ENCODE data around the gene EHD3.

The EHD3 gene

DNA sequence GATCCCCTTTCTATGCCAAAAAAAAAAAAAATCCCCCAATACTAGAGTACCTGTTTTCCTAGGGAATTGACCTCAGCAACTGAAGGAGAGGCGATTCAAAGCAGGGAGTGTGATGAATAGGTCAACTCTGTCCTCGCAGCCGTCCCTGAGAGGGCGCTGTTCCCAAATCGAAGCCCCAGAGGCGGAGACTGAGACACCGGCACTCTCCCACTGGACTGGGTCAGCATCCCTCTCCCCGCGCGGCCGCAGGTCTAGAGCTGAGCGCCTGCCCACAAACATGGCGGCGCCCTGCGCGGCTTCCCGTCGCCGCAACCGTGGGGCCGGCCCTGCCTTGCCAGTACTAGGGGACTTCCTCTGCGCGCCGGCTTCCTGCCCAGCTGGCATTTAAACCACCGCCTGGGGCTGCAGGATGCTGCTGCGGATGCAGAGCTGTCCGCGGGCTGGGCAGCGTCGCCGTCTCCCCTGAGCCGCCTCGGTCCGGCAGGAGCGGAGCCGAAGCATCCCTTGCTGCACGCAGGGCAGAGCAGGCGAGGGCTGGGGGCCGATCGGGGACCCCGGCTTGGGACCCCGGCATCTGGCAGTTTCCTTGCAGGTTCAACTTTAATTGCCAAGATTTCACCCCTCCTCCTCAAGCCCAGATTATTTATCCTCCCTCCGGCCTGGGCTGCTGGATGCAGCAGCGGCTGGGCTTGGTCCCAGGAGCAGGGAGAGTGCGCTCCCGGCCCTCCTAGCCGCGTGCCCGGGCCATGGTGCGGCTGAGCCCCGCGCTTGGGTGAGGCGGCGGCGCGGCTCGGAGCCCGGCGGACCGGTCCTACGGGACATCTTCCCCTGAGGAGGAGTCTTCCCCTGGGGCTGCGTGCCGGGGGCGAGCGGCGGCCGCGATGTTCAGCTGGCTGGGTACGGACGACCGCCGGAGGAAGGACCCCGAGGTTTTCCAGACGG lies at the start of gene EHD3:
Gene EHD3, plus strand, starts transcription at position 412 of the 942 bp plus-strand sequence. Its CDS starts 470 bp downstream, at position 882.
- peak; percentile 81 for DNase-seq

GRCh38 chr2:31187166-31187565 lies 46.8 kb upstream of the EHD3 start:
- no peak for DNase-seq

- DNase-seq, result no peak
Observed at GRCh38 chr2:31188131-31188530, 45.8 kb upstream of the EHD3 start.

- DNase-seq, result no peak
Observed at GRCh38 chr2:31189141-31189540, 44.8 kb upstream of the EHD3 start.

GRCh38 chr2:31190188-31190587 lies 43.8 kb upstream of the EHD3 start:
- DNase-seq, result no peak

DNA sequence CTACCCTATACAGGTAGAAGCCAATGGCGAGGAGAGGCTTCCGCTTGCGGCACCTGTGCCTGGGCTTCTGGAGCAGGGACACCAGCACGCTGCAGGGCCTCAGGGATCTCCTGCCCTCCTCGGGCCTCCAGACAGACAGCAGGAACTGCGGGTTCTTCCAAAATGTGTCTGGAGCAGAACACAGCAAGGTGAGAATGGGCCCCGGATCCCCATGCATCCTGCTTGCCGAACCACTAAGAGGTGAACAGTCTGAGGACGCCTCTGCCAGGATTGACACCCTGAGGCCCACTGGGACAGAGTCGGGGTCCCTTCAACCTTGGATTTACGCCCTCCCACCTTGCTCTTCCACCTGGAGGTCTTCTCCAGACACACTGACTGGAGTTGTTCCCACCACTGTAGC lies 42.0 kb upstream of the EHD3 start:
- no peak for DNase-seq

GRCh38 chr2:31192396-31192795 lies 41.6 kb upstream of the EHD3 start:
- DNase-seq, result no peak

GRCh38 chr2:31192851-31193392 lies 41.0 kb upstream of the EHD3 start:
- no peak for DNase-seq

DNA sequence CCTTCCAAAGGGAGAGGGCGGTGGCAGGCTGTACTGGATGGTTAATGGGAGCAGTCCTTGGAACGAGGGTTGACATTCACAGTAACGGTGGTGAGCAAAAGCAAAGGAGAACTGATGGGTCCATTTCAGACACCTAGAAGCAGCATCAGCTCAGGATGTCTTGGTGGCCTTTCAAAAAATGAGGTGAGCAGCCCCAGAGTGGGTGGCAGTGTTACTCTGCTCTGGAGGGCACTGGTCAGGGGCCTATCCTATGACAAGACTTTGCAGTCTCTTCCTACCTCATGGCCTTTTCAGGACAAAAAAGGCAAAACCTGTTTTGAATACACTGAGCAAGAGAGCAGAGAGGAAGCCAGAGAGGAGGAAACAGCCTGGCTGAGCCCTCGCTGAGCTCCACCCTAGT lies 40.1 kb upstream of the EHD3 start:
- DNase-seq, result no peak

GRCh38 chr2:31196622-31197021 lies 37.3 kb upstream of the EHD3 start:
- no peak for DNase-seq

DNA sequence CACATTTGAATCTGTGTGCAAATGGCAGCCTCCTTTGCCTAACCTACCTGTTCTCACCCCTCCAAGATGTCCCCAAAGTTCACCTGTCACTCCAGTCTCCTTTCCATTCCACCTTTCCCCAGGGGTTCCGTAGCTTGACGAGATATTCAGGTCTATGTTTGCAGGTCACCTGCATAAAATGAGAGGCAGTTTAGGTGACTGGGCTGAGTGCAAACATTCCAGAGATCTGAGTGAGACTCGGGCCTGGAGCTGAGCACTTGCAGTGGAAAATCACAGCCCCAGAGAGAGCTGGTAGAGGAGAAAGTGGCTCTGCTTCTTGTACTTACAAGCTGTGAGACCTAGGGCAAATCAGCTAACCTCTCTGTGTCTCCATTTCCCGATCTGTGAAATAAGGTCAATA lies 36.8 kb upstream of the EHD3 start:
- DNase-seq, result no peak

GRCh38 chr2:31197669-31198068 lies 36.3 kb upstream of the EHD3 start:
- DNase-seq, result no peak

DNA sequence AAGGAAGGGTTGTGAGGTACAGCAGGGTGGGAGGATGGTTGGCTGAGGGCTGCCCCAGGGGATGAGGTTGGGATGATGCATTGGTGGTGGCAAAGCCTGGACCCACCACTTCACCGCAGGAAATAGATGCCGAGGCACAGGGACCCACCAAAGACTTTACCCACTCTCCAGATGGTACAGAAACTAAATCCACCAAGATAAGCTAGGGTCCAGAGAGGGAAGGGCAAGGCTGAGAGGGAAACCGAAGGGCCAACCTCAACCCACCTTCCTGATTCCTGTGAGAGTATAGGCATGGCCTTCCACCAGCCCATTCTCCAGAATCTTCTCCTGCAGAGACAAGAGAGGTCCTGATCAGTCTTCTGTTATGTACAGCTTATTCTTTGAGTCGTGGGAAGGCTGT lies 34.7 kb upstream of the EHD3 start:
- DNase-seq, result no peak

GRCh38 chr2:31200972-31201371 lies 33.0 kb upstream of the EHD3 start:
- DNase-seq, result no peak

DNA sequence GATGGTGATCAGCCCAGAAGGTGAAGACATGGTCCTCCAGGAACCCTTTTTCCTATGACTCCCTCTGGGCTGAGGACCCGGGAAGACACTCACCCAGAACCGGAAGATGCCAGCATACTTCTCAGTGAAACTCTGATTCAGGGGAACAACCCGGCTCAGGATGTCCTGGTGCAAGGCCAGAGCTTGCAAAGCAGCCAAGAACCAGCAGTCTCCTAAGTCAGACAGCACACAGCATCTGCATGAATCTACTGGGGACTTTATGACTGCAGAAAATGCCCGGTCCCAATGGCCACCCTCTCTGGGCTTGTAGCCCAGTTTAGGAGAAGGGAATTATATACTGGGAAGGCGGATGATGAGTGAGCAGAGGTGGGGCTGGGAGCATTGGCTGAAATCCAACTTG lies 31.9 kb upstream of the EHD3 start:
- no peak for DNase-seq

DNA sequence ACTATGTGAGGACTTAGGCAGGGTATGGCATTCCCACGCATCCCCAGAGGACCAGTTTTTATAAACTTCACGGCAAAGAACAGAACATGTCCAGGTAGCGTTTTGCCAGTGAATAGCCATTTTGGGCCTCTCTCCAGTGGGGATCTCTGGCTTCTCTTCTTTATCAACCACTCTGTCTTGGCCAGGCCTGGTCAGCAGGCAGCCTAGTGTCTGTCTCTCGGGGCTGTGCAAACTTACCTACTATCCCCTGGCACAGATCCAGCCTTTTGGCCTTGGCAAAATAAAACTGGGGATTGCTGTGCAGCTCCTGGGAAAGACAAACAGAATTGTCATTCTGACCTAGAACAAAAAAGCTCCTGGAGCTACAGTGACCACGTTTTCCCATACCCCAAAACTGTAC lies 31.1 kb upstream of the EHD3 start:
- DNase-seq, result no peak

GRCh38 chr2:31203916-31204315 lies 30.0 kb upstream of the EHD3 start:
- no peak for DNase-seq

DNA sequence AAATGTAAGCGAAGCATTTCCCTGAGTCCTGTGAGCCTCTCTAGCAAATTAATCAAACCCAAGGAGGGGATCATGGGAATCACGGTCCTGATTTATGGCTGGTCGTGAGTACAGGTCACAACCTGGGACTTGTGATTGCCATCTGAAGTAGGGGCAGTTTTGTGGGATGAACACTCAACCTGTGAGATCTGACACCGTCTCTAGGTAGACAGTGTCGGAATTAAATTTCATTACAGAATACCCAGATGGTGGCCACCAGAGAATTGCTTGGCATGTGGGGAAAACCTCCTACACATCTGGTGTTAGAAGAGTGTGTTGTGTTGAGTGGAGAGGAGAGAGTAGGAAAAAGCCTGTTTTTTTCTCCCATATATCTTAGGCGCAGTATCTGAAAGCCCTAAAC lies 29.2 kb upstream of the EHD3 start:
- no peak for DNase-seq

GRCh38 chr2:31205186-31205585 lies 28.8 kb upstream of the EHD3 start:
- DNase-seq, result no peak

DNA sequence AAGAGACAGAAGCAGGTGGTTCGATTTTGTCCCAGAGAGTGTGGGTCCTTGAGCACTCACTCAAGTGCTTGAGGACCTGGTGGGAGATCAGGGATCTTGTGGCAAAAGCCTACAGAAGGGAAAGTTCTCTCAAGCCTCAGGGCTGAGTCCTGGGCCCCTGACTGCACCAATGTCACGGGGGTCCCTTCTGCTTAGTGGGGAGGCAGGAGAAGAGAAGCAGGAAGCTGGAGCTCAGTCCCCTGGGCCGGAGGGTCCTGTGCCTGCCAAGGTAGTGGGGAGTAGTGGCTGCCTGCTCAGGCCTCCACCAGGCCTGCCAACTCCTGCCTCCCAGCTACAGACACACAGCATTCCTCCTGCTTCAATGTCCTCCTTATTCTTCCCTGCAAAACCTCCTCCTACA lies 28.3 kb upstream of the EHD3 start:
- no peak for DNase-seq

GRCh38 chr2:31207790-31208189 lies 26.2 kb upstream of the EHD3 start:
- DNase-seq, result no peak

DNA sequence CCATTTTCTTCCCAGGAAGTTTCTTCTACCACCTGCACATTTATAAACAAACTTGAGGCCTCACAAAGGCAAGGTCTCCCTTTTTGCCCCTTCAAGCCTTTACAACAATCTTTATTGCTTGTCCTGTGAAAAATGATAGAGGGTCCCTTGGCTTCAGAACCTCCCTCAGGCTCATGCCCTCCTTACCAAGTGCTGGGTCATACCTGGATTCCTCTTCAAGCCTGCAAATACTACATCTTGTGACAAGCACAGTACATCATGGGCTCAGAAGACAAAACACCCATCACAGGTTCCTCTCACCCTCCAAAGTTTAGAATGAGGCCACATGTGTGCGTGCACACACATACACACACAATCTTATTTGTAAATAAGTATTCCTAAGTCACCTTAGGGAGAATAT lies 25.7 kb upstream of the EHD3 start:
- DNase-seq, result no peak

- DNase-seq, result no peak
Observed at GRCh38 chr2:31212659-31213600, 21.0 kb upstream of the EHD3 start.
